Renal cortical epithelial cell (primary cell): ENCODE results near the gene TADA3. TPM values are rescaled to one million over a fixed set of nuclear protein-coding genes. Genes with fewer than 3 reads are reported as not detected.
A peak's percentile ranks its signal among the peaks of the same experiment; 100 is the strongest.
"Not testable (repeated sequence)": the region's sequence is repeated elsewhere in the genome, so short reads cannot be mapped to it uniquely, and the experiment has no call there.

Experiments used
- DNase-seq: peaks from one replicate; pipeline ENCODE4 v3.0.0-alpha.2; 2011; ENCODE audit warnings: low read depth
- total RNA-seq: library from RNA; depleted of rRNA; stranded (reverse); fragments of >200 nt; gene quantifications from 2 replicates; pipeline ENCODE4 v1.2.3, GENCODE V29; 2014

Gene TADA3
- total RNA-seq, 1 donor from 2014 or later: 57.5 TPM

GRCh38 chr3:9784965-9785364 is 7.3 kb downstream of the TADA3 start:
- no peak for DNase-seq

GRCh38 chr3:9783954-9784353 is 8.3 kb downstream of the TADA3 start:
- DNase-seq: no peak

- DNase-seq: no peak
These were observed 9.5 kb downstream of the TADA3 start for GRCh38 chr3:9782770-9783169.

GRCh38 chr3:9781978-9782603 is 10.2 kb downstream of the TADA3 start:
- no peak for DNase-seq

- DNase-seq: no peak
These were observed 10.7 kb downstream of the TADA3 start for GRCh38 chr3:9781551-9781950.

- no peak for DNase-seq
These were observed 11.4 kb downstream of the TADA3 start for GRCh38 chr3:9780910-9781309.

GRCh38 chr3:9780458-9780812 is 11.8 kb downstream of the TADA3 start:
- DNase-seq: peak; percentile 71

GRCh38 chr3:9779721-9780457 is 12.4 kb downstream of the TADA3 start:
- DNase-seq: peak; percentile 10

- DNase-seq: no peak
These were observed 13.1 kb downstream of the TADA3 start for GRCh38 chr3:9779075-9779593.

- DNase-seq: peak; percentile 66
These were observed 13.9 kb downstream of the TADA3 start for GRCh38 chr3:9778143-9779074.

GRCh38 chr3:9777694-9778021 is 14.6 kb downstream of the TADA3 start:
- no peak for DNase-seq

GRCh38 chr3:9776896-9777693 is 15.2 kb downstream of the TADA3 start:
- DNase-seq: no peak

GRCh38 chr3:9771007-9771406 is 21.3 kb downstream of the TADA3 start:
- not testable (repeated sequence) for DNase-seq

GRCh38 chr3:9770276-9770812 is 21.9 kb downstream of the TADA3 start:
- DNase-seq: no peak

GRCh38 chr3:9769426-9770275 is 22.6 kb downstream of the TADA3 start, which contains the start of gene CAMK1:
CAMK1 (minus strand) TSS chr3:9769947; CDS start chr3:9767749, 2,198 bp downstream.
- DNase-seq: no peak

GRCh38 chr3:9769012-9769411 is 23.3 kb downstream of the TADA3 start:
- no peak for DNase-seq

GRCh38 chr3:9768141-9768775 is 24.0 kb downstream of the TADA3 start:
- DNase-seq: no peak

GRCh38 chr3:9767418-9767817 is 24.9 kb downstream of the TADA3 start:
- DNase-seq: no peak

- DNase-seq: no peak
These were observed 26.4 kb downstream of the TADA3 start for GRCh38 chr3:9765865-9766264.

- no peak for DNase-seq
These were observed 29.4 kb downstream of the TADA3 start for GRCh38 chr3:9762871-9763270.
